ENCODE data around the gene RPS25.
"Not testable (repeated sequence)": the region's sequence is repeated elsewhere in the genome, so short reads cannot be mapped to it uniquely, and the experiment has no call there.

Gene RPS25

DNA sequence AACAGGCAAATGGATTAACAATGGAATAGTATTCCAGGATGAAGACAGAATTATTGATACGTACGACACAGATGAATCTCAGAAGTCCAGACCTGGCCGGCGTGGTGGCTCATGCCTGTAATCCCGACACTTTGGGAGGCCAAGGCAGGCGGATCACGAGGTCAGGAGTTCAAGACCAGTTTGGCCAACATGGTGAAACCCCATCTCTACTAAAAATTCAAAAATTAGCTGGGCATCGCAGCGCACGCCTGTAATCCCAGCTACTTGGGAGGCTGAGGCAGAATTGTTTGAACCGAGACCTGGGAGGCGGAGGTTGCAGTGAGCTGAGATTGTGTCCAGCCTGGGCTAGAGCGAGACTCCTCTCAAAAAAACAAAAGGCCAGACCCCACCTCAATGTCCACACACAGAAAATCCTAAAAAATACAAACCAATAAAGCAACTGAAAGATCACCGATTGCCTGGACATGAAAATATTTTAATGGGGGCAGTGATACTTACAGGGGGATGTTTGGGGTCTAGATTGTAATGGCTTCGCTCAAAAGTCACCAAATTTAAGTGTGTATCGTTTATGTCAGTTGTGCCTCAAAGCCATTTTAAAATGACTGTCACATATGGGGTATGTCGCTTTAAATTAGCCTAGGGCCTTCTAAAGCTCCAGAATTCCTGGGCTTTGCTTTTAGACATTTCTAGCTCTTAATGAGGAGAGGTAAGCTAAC lies 3.8 kb downstream of the RPS25 start:
- DNase-seq, result no peak

DNA sequence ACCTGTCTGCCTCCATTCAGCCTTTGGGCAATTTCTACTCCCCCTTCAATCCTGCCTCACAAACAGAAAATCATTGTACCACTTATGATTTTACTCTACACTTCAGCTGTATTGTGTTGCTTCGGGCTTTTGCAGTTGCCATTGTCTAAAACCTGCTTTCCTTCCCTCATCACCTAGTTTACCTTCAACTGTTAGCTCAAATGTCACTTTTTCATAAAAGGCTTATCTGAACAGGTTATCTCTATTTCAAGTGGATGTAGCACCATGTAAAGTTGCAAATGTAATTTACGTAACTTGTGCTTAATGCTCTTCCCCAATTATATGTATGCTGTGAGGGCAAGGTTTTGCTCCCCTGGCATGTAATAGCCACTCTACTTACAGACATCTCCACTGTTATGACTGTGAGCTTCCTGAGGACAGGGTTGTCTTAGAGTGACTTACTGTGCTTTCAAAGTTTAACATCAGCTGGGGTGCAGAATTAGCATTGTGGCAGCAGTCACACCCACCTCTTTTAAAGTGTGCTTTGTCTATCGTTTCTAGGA lies 5.4 kb downstream of the RPS25 start:
- DNase-seq, result no peak

DNA sequence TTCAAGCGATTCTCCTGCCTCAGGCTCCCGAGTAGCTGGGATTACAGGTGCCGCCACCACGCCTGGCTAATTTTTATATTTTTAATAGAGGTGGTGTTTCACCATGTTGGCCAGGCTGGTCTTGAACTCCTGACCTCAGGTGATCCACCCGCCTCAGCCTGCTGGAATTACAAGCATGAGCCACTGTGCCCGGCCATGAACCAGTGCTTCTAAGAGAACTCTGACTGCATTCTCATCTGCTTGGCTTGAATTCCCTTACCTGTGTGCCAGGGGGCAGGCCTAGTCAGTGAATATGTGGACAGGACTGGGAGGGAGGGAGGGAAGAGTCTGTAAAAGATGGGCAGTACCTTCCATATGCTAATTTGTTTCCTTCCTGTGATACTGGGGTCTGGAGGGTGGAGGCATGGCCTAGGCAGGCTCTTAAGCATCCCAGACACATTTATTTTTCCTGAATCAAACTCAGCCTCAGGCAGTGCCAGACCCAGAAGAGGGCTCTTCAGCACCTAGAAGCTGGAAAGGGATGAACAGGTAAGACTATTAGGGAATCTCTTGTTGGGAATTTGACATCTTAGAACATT lies 6.6 kb downstream of the RPS25 start:
- no peak for DNase-seq

DNA sequence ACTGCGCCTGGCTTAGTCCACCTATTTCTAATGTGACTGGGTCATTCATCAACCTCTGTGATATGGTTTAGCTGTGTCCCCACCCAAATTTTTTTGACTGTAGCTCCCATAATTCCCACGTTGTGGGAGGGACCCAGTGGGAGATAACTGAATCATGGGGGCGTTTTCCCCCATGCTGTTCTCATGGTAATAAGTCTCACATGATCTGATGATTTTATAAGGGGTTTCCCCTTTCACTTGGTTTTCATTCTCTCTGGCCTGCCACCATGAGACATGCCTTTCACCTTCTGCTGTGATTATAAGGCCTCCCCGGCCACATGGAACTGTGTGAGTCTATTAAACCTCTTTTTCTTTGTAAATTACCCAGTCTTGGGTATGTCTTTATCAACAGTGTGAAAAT lies 11.5 kb downstream of the RPS25 start:
- no peak for DNase-seq

DNA sequence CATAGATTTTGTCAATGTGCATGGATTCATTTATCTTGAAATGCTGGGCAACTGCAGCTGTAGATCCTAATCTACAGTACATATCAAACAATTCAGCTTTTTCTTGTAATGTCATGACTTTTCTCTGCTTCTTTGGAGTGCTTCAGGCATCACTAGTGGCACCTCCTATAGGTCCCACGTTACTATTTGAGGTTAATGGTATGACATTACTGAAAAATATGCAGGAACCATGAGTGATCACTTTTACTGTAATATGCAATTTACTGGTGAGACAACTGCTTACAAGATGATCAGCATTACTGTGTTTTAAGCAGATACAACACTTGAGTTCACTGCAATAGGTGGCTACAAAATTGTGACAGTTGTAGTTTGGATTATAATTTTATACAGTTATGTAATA lies 17.2 kb downstream of the RPS25 start:
- DNase-seq, result no peak

DNA sequence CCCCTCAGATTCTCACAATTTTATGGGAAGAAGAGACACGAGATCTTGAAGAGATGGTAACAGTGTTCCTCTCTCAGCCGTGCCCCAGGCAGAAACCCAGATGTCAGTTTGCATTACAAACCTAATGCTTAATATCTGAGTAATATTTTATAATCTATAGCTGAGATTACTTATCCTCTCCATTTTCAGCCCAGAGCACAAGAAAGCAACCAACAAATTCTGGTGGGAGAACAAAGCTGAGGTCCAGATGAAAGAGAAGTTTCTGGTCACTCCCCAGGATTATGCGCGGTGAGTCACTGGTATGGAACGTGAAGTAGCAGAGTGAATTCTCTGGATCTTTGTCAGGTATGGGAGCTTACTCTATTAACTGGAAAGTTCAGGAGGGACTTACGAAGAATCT lies 19.3 kb downstream of the RPS25 start:
- no peak for DNase-seq

DNA sequence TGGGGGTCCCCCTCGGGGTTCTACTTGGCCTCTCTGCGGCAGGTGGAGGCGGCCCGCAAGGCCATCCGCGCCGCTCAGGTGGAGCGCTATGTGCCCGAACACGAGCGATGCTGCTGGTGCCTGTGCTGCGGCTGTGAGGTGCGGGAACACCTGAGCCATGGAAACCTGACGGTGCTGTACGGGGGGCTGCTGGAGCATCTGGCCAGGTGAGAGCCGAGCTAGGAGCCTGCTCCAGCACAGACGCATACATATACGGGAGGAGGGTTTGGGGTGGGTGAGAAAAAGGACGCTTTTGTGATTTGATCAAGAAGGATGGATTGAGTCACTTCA lies 19.8 kb downstream of the RPS25 start:
- peak in 1 of 2 experiments; percentile 22 for DNase-seq

DNA sequence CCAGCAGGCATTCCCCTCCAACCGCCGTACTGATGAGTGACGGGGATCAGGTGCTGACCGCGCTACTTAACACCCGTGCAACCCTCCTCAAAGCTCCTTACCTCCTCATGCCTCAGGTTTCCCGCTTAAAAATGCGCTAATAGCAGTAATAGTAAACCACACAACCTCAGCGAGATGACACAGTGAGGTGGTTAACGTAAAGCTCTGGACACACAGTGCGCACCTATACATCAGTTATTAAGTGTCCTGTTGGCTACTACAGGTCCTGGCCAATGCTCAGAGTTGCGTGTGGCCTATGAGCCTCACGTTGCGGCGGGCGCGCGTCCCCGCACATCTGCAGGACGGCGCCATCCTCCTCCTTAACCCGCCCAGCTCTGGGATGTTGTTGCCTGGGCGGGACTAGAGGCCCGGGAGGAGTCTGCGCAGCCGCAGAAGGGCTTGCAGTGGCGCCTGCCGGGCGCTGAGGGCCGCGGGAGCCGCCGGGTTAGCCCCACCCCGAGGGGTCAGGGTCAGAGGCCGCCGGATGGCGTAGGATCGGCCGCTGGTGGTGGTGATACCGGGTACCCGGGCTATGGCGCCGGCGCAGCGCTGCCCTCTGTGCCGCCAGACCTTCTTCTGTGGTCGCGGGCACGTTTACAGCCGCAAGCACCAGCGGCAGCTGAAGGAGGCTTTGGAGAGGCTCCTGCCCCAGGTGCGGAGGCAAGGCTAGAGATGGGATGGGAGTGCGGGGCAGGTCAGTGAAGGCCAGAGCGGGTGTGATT lies 20.3 kb downstream of the RPS25 start, which contains the start of gene CENATAC:
CENATAC (plus strand) TSS at position 512 of the 761 bp plus-strand sequence; CDS start at position 572, 60 bp downstream.
- peak; percentile 88 to 93 for DNase-seq

DNA sequence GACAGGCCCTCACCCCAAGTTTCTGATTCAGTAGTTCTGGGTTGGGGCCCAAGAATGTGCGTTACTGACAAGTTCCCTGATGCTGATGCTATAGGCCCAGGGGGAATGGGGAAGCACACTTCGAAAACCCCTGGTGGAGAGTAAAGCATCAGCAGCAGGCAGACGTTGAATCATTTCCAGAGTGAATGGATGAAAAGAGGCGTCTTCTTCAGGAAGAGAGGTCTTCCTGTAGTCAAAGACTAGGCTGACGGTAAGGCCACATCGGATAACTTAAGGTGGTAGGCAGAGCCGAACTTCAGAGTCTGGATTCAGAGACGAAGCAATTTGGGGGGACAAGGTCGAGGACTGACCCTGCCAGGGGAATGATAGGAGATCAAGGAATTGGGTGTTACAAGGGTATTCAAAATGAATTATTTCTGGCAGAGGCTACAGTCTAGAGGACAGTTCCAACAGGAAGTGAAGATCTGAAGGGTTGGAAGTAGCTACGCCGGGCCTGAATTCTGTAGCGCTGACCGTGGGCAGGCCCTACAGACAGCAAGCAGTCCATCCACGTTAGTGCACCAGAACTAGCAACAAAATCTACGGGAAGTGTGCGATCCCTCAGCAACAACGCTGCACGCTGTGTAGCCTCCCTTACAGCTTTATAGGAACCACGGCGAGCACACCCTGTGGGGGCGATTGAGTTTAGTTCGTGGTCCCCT lies 21.1 kb downstream of the RPS25 start:
- DNase-seq, result peak in 1 of 2 experiments; percentile 34

DNA sequence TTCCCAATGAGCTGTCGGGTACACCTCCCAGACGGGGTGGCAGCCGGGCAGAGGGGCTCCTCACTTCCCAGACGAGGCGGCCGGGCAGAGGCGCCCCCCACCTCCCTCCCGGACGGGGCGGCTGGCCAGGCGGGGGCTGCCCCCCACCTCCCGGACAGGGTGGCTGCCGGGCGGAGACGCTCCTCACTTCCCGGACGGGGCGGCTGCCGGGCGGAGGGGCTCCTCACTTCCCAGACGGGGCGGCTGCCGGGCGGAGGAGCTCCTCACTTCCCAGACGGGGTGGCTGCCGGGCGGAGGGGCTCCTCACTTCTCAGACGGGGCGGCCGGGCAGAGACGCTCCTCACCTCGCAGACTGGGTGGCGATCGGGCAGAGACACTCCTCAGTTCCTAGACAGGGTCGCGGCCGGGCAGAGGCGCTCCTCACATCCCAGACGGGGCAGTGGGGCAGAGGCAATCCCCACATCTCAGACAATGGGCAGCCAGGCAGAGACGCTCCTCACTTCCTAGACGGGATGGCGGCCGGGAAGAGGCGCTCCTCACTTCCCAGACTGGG lies 26.6 kb downstream of the RPS25 start:
- DNase-seq, result not testable (repeated sequence)

DNA sequence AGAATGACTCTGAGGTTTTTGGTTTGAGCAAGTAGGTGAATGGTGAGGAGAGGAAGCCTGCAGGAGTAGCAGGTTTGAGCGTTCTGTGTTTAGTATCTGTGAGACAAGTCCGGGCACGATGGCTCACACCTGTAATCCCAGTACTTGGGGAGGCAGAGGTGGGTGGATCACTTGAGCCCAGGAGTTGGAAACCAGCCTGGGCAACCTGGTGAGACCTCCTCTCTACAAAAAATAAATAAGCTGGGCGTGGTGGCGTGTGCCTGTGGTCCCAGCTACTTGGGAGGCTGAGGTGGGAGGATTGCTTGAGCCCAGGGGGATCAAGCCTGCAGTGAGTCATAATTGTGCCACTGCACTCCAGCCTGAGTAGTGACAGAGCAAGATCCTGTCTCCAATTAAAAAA lies 29.9 kb downstream of the RPS25 start:
- DNase-seq, result peak in 1 of 2 experiments; percentile 20

DNA sequence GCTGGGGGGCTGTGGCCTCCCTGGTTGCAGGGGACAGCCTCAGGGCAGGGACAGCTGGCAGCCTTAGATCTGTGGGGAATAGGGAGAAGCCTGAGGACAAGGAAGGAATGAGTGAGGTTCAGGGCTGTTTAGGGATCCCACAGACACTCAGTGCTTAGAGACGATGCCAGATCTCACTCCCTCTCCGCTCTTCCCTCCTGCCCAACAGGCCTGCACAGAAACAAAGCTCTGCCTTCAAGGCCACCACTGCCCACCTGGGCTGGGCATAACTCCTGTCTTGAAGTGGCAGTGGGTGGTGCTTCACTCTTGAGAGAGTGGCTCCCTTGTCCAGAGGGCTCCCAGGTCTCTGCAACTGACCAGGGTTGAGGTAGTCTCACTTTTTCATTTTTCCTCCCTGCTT lies 33.3 kb downstream of the RPS25 start:
- DNase-seq, result no peak

DNA sequence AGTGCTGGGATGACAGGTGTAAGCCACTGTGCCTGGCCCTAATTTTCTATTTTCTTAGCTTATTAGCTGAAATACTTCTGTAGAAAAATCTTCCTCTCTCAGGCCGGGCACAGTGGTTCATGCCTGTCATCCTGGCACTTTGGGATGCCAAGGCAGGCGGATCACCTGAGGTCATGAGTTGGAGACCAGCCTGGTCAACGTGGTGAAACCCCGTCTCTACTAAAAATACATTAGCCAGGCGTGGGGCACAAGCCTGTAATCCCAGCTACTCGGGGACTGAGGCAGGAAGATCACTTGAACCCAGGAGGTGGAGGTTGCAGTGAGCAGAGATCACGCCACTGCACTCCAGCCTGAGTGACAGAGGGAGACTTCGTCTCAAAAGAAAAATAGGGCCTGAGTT lies 33.8 kb downstream of the RPS25 start:
- not testable (repeated sequence) for DNase-seq

DNA sequence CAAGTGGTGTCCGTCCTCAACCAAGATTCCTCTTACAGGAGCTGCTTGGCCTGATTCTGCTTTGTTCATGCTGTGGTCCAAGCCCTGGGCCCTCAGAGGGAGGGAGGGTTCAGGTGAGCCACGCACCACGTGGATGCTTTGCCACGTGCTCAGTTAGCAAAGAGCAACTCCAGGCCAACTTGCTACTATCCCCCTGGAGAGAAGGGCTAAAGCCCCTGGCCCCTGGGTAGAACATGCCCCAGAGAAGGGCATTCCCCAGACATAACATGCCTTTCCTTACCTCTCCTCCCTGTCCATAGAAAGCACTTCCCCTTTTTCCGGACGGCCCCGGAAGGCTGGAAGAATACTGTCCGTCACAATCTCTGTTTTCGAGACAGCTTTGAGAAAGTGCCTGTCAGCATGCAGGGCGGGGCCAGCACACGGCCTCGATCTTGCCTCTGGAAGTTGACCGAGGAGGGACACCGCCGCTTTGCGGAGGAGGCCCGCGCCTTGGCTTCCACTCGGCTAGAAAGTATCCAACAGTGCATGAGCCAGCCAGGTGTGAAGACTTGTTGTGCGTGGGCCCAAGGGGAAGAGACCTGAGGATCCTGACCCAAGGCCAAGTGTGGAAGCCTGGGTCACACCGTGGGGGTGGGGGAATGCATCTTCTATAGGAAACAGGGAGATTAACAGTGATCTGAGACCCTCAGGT lies 37.8 kb downstream of the RPS25 start:
- no peak for DNase-seq

DNA sequence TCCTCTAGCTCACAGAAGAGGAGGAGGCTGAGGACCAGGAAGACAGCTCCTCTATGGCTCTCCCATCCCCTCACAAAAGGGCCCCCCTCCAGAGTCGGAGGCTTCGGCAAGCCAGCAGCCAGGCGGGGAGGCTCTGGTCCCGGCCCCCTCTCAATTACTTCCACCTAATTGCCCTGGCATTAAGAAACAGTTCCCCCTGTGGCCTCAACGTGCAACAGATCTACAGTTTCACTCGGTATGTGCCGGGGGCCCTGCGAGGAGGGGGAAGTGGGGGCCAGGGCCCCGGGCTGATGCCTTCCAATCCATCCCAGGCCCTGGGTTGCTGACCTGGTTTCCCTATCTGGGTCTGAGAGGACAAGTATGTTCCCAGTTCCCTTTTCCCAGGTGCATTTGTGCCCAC lies 38.7 kb downstream of the RPS25 start:
- DNase-seq, result no peak

DNA sequence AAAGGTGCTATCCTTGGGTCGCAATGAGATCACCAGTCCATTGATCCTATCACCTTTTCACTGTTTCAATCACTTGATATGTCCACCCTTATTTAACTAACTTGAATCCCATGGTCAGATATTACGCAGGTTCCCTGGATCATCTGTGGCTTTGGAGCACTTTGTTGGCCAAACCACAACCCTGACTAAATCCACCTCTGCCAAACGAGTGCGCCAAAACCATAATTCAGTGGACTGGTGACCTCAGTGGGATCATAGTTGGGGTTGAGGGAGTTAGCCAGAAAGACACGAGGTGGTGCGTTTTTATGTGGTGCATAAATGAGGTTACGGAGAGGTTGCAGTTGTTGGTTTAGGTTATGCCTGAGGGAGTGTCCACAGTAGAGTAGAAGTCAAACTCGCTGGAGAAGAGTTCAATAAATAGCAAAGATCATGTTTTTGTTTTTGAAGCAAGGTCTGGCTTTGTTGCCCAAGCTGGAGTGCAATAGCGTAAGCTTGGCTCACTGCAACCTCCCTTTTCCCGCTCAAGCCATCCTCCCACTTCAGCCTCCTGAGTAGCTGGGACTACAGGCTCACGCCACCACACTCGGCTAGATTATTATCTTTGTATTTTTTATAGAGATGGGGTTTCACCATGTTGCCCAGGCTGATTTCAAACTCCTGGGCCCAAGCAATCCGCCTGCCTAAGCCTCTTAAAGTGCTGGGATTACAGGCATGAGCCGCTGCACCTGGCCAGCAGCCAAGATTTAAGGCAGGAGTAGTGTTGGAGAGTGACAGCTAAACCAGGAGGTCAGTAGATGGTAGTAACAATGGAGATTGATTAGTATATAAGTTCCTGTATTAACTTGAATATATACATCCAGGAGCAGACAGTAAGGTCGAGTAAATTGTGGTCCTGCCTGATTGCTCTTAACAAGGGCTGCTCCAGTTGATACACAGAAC lies 42.1 kb downstream of the RPS25 start:
- DNase-seq, result no peak

DNA sequence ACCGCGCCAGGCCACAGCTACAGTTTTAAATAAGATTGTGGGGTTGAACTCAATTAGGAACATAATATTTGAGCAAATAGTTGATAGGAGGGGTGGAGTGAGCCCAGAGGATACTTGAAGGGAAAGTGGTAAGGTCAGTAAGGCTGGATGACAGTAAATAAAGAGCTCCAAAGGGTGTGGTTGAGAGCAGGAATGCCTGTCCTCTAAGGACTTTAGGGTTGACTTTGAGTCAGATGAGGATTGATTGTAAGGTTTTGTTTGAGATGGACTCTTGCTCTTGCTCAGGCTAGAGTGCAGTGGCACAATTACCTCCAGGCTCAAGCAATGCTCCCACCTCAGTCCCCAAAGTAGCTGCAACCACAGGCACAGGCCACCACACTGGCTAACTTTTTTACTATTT lies 44.2 kb downstream of the RPS25 start:
- DNase-seq, result no peak

DNA sequence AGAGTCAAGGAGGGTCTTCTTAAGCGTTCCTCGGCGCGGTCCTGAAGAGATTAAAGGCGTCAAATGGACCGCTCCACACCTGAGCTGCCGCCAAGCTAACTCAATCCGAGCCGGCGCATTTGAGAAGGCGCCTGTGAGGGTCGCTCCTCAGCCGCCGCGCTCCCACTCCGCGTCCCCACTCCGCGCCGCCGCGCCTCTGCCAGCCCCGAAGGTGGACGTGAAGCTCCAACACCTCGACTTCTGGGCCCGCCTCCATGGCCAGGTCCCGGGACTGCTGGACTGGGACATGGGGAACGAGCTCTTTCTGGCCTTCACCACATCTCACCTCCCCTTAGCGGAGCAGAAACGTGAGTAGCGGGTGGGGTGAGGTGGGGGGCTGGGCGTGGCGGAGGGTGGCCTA lies 46.5 kb downstream of the RPS25 start, which contains the start of gene FOXR1:
FOXR1 (plus strand) TSS at position 116 of the 400 bp plus-strand sequence; CDS start at position 287, 171 bp downstream.
- DNase-seq, result no peak

DNA sequence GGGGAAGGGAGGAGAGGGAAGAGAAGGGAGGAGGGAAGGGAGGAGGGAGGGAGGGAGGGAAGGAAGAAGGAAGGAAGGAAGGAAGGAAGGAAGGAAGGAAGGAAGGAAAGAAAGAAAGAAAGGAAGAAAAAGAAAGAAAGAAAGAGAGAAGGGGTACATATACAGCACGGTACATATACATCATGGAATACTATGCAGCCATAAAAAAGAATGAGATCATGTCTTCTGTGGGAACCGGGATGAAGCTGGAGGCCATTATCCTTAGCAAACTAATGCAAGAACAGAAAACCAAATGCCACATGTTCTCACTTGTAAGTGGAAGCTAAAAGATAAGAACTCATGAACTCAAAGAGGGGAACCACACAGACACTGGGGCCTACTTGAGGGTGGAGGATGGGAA lies 48.6 kb downstream of the RPS25 start:
- not testable (repeated sequence) for DNase-seq
